HL-60 (cell line): ENCODE measurements around the gene ITPA.
"Not testable (repeated sequence)": the region's sequence is repeated elsewhere in the genome, so short reads cannot be mapped to it uniquely, and the experiment has no call there.

Experiments
- GABPA ChIP-seq: IDR thresholded peaks from 2 replicates; pipeline ENCODE4 v1.6.1; 2012; ENCODE audit warnings: low read depth
- POLR2AphosphoS5 ChIP-seq: IDR thresholded peaks from 2 replicates; pipeline ENCODE4 v1.6.1; 2012; ENCODE audit warnings: low read depth
- TF ChIP-seq, protein P1 (sequence below): IDR thresholded peaks from one replicate; pipeline ENCODE4 v1.5.1; 2011; ENCODE audit warnings: low read length, control low read depth, inconsistent platforms; ENCODE audit not compliant: insufficient read depth
- TF ChIP-seq, protein P2 (sequence below): IDR thresholded peaks from 2 replicates; pipeline ENCODE4 v1.6.1; 2012; ENCODE audit warnings: low read depth; ENCODE audit not compliant: insufficient replicate concordance

- TF ChIP-seq, protein P1, sequence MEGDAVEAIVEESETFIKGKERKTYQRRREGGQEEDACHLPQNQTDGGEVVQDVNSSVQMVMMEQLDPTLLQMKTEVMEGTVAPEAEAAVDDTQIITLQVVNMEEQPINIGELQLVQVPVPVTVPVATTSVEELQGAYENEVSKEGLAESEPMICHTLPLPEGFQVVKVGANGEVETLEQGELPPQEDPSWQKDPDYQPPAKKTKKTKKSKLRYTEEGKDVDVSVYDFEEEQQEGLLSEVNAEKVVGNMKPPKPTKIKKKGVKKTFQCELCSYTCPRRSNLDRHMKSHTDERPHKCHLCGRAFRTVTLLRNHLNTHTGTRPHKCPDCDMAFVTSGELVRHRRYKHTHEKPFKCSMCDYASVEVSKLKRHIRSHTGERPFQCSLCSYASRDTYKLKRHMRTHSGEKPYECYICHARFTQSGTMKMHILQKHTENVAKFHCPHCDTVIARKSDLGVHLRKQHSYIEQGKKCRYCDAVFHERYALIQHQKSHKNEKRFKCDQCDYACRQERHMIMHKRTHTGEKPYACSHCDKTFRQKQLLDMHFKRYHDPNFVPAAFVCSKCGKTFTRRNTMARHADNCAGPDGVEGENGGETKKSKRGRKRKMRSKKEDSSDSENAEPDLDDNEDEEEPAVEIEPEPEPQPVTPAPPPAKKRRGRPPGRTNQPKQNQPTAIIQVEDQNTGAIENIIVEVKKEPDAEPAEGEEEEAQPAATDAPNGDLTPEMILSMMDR: not testable (repeated sequence)
- TF ChIP-seq POLR2AphosphoS5, GABPA: not testable (repeated sequence)
- TF ChIP-seq, protein P2, sequence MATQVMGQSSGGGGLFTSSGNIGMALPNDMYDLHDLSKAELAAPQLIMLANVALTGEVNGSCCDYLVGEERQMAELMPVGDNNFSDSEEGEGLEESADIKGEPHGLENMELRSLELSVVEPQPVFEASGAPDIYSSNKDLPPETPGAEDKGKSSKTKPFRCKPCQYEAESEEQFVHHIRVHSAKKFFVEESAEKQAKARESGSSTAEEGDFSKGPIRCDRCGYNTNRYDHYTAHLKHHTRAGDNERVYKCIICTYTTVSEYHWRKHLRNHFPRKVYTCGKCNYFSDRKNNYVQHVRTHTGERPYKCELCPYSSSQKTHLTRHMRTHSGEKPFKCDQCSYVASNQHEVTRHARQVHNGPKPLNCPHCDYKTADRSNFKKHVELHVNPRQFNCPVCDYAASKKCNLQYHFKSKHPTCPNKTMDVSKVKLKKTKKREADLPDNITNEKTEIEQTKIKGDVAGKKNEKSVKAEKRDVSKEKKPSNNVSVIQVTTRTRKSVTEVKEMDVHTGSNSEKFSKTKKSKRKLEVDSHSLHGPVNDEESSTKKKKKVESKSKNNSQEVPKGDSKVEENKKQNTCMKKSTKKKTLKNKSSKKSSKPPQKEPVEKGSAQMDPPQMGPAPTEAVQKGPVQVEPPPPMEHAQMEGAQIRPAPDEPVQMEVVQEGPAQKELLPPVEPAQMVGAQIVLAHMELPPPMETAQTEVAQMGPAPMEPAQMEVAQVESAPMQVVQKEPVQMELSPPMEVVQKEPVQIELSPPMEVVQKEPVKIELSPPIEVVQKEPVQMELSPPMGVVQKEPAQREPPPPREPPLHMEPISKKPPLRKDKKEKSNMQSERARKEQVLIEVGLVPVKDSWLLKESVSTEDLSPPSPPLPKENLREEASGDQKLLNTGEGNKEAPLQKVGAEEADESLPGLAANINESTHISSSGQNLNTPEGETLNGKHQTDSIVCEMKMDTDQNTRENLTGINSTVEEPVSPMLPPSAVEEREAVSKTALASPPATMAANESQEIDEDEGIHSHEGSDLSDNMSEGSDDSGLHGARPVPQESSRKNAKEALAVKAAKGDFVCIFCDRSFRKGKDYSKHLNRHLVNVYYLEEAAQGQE: not testable (repeated sequence)
Observed at GRCh38 chr20:3215359-3215917, 6.1 kb downstream of the ITPA start.
